K562 (cell line): Measurements from ENCODE around the gene TSC1. TPM values are rescaled to one million over a fixed set of nuclear protein-coding genes. Genes with fewer than 3 reads are reported as not detected.

Experiments
- ATAC-seq: fragments of 200-7000 bp; cut with Tn5 transposase; 3 replicates; pipeline ENCODE4 v1.9.1; 2020; ENCODE audit warnings: moderate library complexity
- BruUV-seq: library from RNA; stranded (reverse); fragments of 400-500 nt; replicated peaks from 2 replicates; lab custom pipeline; 2021; lab: Mats Ljungman, UMichigan
- CTCF ChIA-PET: fragments of 300-600 bp; formaldehyde crosslinking; extraction: SDS; loops from one replicate; lab custom pipeline; 2021; ENCODE audit warnings: low intra/inter-chr PET ratio; lab: Yijun Ruan, JAX
- POLR2A ChIA-PET: fragments of 300-600, 350-650 bp; sonication (Branson Sonifier 250); formaldehyde crosslinking; extraction: SDS; loops from one replicate; lab custom pipeline; 2021; ENCODE audit warnings: antibody characterized with exemption, inconsistent platforms; lab: Yijun Ruan, JAX
- DNase-seq, 4 experiments: peaks; one replicate each; pipeline versions ENCODE4 v3.0.0 to v3.0.0-alpha.2; 2011 to 2018; ENCODE audit warnings: low spot score in 3 of 4, mixed read lengths in 3 of 4; ENCODE audit errors: extremely low read depth in 1 of 4
- FAIRE-seq: peaks from 2 replicates; lab custom pipeline; 2011; peaks lifted over from hg19 to GRCh38; lab: Jason Lieb, UNC
- H2AFZ ChIP-seq: 2 replicates; pipeline ENCODE4 v1.6.0; 2011; ENCODE audit warnings: low read depth, low read length, control low read depth, inconsistent platforms
- H3K27ac ChIP-seq: fragments of 200-600 bp; 3 replicates; pipeline ENCODE4 v1.8.0; 2011; ENCODE audit warnings: low read depth, mild to moderate bottlenecking, control low read depth, inconsistent platforms, low read length, moderate library complexity, mixed read lengths; ENCODE audit errors: extremely low read depth
- H3K27me3 ChIP-seq, 2 experiments: fragments of 300-600 bp in 1 of 2; 2 replicates in 1 of 2; 3 replicates in 1 of 2; pipeline versions ENCODE4 v1.6.0 to v1.8.0; 2011; ENCODE audit warnings: inconsistent platforms in 2 of 2, low read length in 2 of 2, mild to moderate bottlenecking in 1 of 2, mixed read lengths in 1 of 2, moderate library complexity in 1 of 2; ENCODE audit not compliant: control insufficient read depth in 2 of 2, insufficient read depth in 2 of 2
- H3K36me3 ChIP-seq: fragments of 300-600 bp; 3 replicates; pipeline ENCODE4 v1.8.0; 2011; ENCODE audit warnings: mild to moderate bottlenecking, low read length, inconsistent platforms; ENCODE audit not compliant: control insufficient read depth, insufficient read depth
- H3K4me1 ChIP-seq, 2 experiments: fragments of 200-600 bp in 1 of 2; replicated peaks in 1 of 2; 2 replicates in 1 of 2; 3 replicates in 1 of 2; pipeline versions ENCODE4 v1.5.1 to v1.8.0; 2011; ENCODE audit warnings: inconsistent platforms in 2 of 2, low read length in 2 of 2, mild to moderate bottlenecking in 1 of 2, mixed read lengths in 1 of 2, moderate library complexity in 1 of 2; ENCODE audit not compliant: control insufficient read depth in 2 of 2, insufficient read depth in 2 of 2
- H3K4me2 ChIP-seq: 2 replicates; pipeline ENCODE4 v1.6.1; 2011; ENCODE audit warnings: low read length, control low read depth, inconsistent platforms, mixed read lengths; ENCODE audit not compliant: insufficient read depth
- H3K4me3 ChIP-seq: fragments of 200-600 bp; sonication (generic), shearing (Covaris generic); 2 replicates; pipeline ENCODE4 v1.5.1; 2016; ENCODE audit warnings: control low read depth, inconsistent platforms
- H3K79me2 ChIP-seq: fragments of 200-600 bp; 3 replicates; pipeline ENCODE4 v1.8.0; 2011; ENCODE audit warnings: low read length, inconsistent platforms; ENCODE audit not compliant: control insufficient read depth, insufficient read depth
- H3K9ac ChIP-seq, 2 experiments: 2 replicates each; pipeline versions ENCODE4 v1.6.0 to v1.6.1; 2011; ENCODE audit warnings: low read depth in 2 of 2, low read length in 2 of 2, control low read depth in 1 of 2, inconsistent platforms in 1 of 2, mild to moderate bottlenecking in 1 of 2, mixed read lengths in 1 of 2; ENCODE audit not compliant: insufficient read depth in 1 of 2
- H3K9me1 ChIP-seq: one replicate; pipeline ENCODE4 v1.6.0; 2011; ENCODE audit warnings: inconsistent platforms, mild to moderate bottlenecking, low read length, moderate library complexity; ENCODE audit not compliant: control insufficient read depth, insufficient read depth
- H3K9me3 ChIP-seq: replicated peaks from 2 replicates; pipeline ENCODE4 v1.5.1; 2011; ENCODE audit warnings: low read depth, low read length, inconsistent platforms; ENCODE audit not compliant: control insufficient read depth, insufficient read depth
- H4K20me1 ChIP-seq: replicated peaks from 2 replicates; pipeline ENCODE4 v1.6.1; 2011; ENCODE audit warnings: low read length, inconsistent platforms, mixed read lengths; ENCODE audit not compliant: control insufficient read depth, insufficient read depth
- CREBBP ChIP-seq: IDR thresholded peaks from one replicate; pipeline ENCODE4 v1.6.1; 2012; ENCODE audit warnings: low read depth, mild to moderate bottlenecking, control low read depth, inconsistent platforms, low read length
- FOXP1 ChIP-seq: sonication (generic); formaldehyde crosslinking; IDR thresholded peaks from 2 replicates; pipeline ENCODE4 v1.8.0; 2022; ENCODE audit warnings: mild to moderate bottlenecking, missing genetic modification reagents
- SP2 ChIP-seq: IDR thresholded peaks from 2 replicates; pipeline ENCODE4 v1.6.1; 2011; ENCODE audit warnings: mild to moderate bottlenecking, low read depth, low read length, moderate library complexity; ENCODE audit not compliant: poor library complexity, severe bottlenecking; ENCODE audit errors: extremely low read depth
- XRCC3 ChIP-seq: fragments of 450-650 bp; IDR thresholded peaks from 2 replicates; pipeline ENCODE4 v1.6.1; 2017; ENCODE audit warnings: mild to moderate bottlenecking, moderate library complexity
- ZNF124 ChIP-seq: sonication (generic); formaldehyde crosslinking; IDR thresholded peaks from 2 replicates; pipeline ENCODE4 v1.8.1; 2022; ENCODE audit warnings: missing genetic modification reagents
- ZNF583 ChIP-seq: fragments of 250-450 bp; sonication (Bioruptor Pico); IDR thresholded peaks from 2 replicates; pipeline ENCODE4 v1.4.0; 2020
- WGBS: fragments of 100-300 bp; shearing (Covaris generic); methylation state at CpG from one replicate; pipeline ENCODE4 v1.1.6; 2016; ENCODE audit warnings: low coverage, mixed read lengths; ENCODE audit not compliant: insufficient coverage; ENCODE audit errors: missing lambda C conversion rate; 5-methylcytosine and 5-hydroxymethylcytosine counted together
- in situ Hi-C: fragments of 300-500 bp; cut with MboI; formaldehyde crosslinking; loops from 4 replicates; pipeline ENCODE4 v1.15.0; 2018; ENCODE audit warnings: inconsistent platforms, mixed read lengths
- intact Hi-C: fragments of 100-400 bp; cut with micrococcal nuclease; formaldehyde crosslinking; loops from 2 replicates; pipeline ENCODE4 v1.14.2; 2022
- polyA plus RNA-seq, 8 experiments: library from polyadenylated mRNA; depleted of rRNA in 4 of 8; stranded (reverse) in 5 of 8; unstranded in 3 of 8; fragments of >200 nt; fragmentation: Nextera tagmentation in 2 of 8; fragmentation: Illumina TruSeq in 1 of 8; extraction: Ambion mirVana in 2 of 8; extraction: Trizol in 1 of 8; gene quantifications; 2 replicates each; pipeline versions ENCODE4 v1.2.1 to v1.2.3, GENCODE V29; 2011 to 2014; ENCODE audit warnings: inconsistent platforms in 1 of 8, missing spikeins in 1 of 8
- total RNA-seq, 7 experiments: library from RNA; depleted of rRNA in 6 of 7; stranded (reverse); fragments of >200 nt in 6 of 7; fragmentation: Illumina TruSeq in 2 of 7; extraction: Trizol in 2 of 7; gene quantifications; 2 replicates each; pipeline versions ENCODE4 v1.2.1 to v1.2.3, GENCODE V29; 2011 to 2021; ENCODE audit warnings: low replicate concordance in 1 of 7
- TF ChIP-seq, protein P1 (sequence below): fragments of 450-650 bp; conservative IDR thresholded peaks from 2 replicates; pipeline ENCODE4 v1.6.1; 2016; ENCODE audit warnings: missing genetic modification characterization, low read depth, mild to moderate bottlenecking, missing compliant biosample characterization, moderate library complexity
- TF ChIP-seq, protein P2 (sequence below): sonication (generic); formaldehyde crosslinking; IDR thresholded peaks from 2 replicates; pipeline ENCODE4 v1.8.1; 2023; ENCODE audit warnings: mild to moderate bottlenecking, missing genetic modification reagents
- TF ChIP-seq, protein P3 (sequence below): fragments of 250-450 bp; sonication (Bioruptor Pico); IDR thresholded peaks from 2 replicates; pipeline ENCODE4 v1.8.0; 2021; ENCODE audit warnings: moderate library complexity, mild to moderate bottlenecking, inconsistent platforms
- TF ChIP-seq, protein P4 (sequence below): fragments of 450-650 bp; IDR thresholded peaks from 2 replicates; pipeline ENCODE4 v1.6.1; 2017; ENCODE audit warnings: antibody characterized with exemption
- TF ChIP-seq, protein P5 (sequence below): sonication (generic); formaldehyde crosslinking; IDR thresholded peaks from 2 replicates; pipeline ENCODE4 v1.5.0; 2020; ENCODE audit warnings: missing genetic modification reagents
- TF ChIP-seq, protein P6 (sequence below): sonication (generic); formaldehyde crosslinking; IDR thresholded peaks from 2 replicates; pipeline ENCODE4 v1.8.1; 2022; ENCODE audit warnings: missing genetic modification reagents

TSC1 gene
- total and polyA plus RNA-seq, 9 of the 15 experiments (the other 6 are each of a cell fraction or from before 2014, with no cell fraction given) = 6.9 to 37.6 (median 18.6) TPM

DNA sequence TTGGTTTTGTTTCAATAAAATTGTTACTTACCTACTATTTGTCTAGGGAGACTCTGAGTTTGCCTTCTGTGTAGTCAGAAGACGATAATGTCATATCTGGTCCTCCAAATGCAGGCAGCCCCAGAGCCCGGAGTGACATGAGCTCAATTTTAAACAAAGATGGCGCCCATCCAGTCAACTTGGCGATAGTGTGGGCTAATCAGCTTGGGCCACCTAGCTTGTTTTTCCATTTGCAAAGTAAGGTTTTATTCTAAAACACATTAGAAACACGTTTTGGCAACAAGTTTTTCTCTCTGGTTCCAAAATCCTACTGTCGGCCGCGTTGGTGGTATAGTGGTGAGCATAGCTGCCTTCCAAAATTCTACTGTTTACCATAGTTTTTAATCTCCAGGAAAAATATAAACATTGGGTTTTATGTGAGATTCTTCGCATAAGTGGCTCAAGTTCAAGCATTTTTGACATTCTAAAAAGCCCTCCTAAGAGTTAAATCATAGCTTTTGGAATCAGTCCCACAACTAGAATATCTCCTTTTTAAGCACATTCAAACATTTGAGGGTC, 13.2 kb downstream of the TSC1 start (continued):
- TF ChIP-seq, protein P1, sequence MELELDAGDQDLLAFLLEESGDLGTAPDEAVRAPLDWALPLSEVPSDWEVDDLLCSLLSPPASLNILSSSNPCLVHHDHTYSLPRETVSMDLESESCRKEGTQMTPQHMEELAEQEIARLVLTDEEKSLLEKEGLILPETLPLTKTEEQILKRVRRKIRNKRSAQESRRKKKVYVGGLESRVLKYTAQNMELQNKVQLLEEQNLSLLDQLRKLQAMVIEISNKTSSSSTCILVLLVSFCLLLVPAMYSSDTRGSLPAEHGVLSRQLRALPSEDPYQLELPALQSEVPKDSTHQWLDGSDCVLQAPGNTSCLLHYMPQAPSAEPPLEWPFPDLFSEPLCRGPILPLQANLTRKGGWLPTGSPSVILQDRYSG (tag) = 0 out of 2 replicates have a peak, but pooled peaks have one; percentile 56

DNA sequence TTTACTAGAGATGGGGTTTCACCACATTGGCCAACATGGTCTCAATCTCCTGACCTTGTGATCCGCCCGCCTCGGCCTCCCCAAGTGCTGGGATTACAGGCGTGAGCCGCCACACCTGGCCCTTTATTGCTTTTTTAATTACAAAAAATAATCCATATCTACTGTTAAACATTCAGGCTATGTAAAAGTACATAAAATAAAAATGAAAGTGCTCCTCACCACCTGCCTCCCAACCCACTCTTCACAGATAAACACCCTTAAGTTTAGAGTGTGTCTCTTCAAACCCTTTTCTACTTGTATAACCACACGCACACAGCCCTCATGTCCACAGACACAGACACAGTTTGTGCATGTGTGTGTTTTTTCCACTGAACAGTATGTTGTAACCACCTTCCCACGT, 16.7 kb downstream of the TSC1 start:
- H2AFZ ChIP-seq = no peak overlapping the region
- H3K4me2 ChIP-seq = no peak overlapping the region
- H3K9ac ChIP-seq = no peak overlapping the region
- no peak for FAIRE-seq
- intact Hi-C loops = no loop called here
- H3K4me1 ChIP-seq = no peaks in the 10 kb centered on the region; a peak in 1 of 5 replicates
- no peaks in the 10 kb centered on the region for H4K20me1 ChIP-seq
- no peaks in the 10 kb centered on the region for H3K27me3 ChIP-seq
- POLR2A ChIA-PET = no interaction called here
- no peak overlapping the region for H3K27ac ChIP-seq
- no peak for ATAC-seq
- no peak for DNase-seq
- no peak overlapping the region for H3K4me3 ChIP-seq
- CTCF ChIA-PET = no interaction called here
- no peaks in the 10 kb centered on the region for H3K9me1 ChIP-seq
- BruUV-seq = no TSS peak
- 90% methylated on average over 7 of the region's 7 CpGs for WGBS
- H3K9me3 ChIP-seq = no peaks in the 10 kb centered on the region
- no peaks in the 10 kb centered on the region for H3K79me2 ChIP-seq
- in situ Hi-C loops = no loop called here
- peaks cover 42% of the 10 kb centered on the region for H3K36me3 ChIP-seq
- no peak for TF ChIP-seq ZNF124 (CRISPR knock-in tag)
- TF ChIP-seq XRCC3 = no peak
- TF ChIP-seq, protein P2, sequence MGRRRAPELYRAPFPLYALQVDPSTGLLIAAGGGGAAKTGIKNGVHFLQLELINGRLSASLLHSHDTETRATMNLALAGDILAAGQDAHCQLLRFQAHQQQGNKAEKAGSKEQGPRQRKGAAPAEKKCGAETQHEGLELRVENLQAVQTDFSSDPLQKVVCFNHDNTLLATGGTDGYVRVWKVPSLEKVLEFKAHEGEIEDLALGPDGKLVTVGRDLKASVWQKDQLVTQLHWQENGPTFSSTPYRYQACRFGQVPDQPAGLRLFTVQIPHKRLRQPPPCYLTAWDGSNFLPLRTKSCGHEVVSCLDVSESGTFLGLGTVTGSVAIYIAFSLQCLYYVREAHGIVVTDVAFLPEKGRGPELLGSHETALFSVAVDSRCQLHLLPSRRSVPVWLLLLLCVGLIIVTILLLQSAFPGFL (CRISPR knock-in tag) = no peak
- no peak for TF ChIP-seq CREBBP
- TF ChIP-seq, protein P3, sequence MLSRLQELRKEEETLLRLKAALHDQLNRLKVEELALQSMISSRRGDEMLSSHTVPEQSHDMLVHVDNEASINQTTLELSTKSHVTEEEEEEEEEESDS (CRISPR knock-in tag) = no peak
- no peak for TF ChIP-seq SP2
- TF ChIP-seq, protein P4, sequence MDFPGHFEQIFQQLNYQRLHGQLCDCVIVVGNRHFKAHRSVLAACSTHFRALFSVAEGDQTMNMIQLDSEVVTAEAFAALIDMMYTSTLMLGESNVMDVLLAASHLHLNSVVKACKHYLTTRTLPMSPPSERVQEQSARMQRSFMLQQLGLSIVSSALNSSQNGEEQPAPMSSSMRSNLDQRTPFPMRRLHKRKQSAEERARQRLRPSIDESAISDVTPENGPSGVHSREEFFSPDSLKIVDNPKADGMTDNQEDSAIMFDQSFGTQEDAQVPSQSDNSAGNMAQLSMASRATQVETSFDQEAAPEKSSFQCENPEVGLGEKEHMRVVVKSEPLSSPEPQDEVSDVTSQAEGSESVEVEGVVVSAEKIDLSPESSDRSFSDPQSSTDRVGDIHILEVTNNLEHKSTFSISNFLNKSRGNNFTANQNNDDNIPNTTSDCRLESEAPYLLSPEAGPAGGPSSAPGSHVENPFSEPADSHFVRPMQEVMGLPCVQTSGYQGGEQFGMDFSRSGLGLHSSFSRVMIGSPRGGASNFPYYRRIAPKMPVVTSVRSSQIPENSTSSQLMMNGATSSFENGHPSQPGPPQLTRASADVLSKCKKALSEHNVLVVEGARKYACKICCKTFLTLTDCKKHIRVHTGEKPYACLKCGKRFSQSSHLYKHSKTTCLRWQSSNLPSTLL = no peak
- no peak for TF ChIP-seq FOXP1 (CRISPR knock-in tag)
- TF ChIP-seq, protein P5, sequence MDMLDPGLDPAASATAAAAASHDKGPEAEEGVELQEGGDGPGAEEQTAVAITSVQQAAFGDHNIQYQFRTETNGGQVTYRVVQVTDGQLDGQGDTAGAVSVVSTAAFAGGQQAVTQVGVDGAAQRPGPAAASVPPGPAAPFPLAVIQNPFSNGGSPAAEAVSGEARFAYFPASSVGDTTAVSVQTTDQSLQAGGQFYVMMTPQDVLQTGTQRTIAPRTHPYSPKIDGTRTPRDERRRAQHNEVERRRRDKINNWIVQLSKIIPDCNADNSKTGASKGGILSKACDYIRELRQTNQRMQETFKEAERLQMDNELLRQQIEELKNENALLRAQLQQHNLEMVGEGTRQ (CRISPR knock-in tag) = no peak
- TF ChIP-seq, protein P6, sequence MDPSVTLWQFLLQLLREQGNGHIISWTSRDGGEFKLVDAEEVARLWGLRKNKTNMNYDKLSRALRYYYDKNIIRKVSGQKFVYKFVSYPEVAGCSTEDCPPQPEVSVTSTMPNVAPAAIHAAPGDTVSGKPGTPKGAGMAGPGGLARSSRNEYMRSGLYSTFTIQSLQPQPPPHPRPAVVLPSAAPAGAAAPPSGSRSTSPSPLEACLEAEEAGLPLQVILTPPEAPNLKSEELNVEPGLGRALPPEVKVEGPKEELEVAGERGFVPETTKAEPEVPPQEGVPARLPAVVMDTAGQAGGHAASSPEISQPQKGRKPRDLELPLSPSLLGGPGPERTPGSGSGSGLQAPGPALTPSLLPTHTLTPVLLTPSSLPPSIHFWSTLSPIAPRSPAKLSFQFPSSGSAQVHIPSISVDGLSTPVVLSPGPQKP (CRISPR knock-in tag) = no peak
- no peak for TF ChIP-seq ZNF583 (CRISPR knock-in tag)
